Nephron (organoid): Measurements from ENCODE around the gene KRTAP6-1.

Experiments
- H3K27ac Mint-ChIP-seq, 3 experiments: 2 replicates each; pipeline ENCODE4 v1.8.0; 2020; ENCODE audit warnings: mixed read lengths in 3 of 3, mild to moderate bottlenecking in 2 of 3, moderate library complexity in 1 of 3
- H3K27me3 Mint-ChIP-seq: 2 replicates; pipeline ENCODE4 v1.8.0; 2021; ENCODE audit warnings: low read depth, mild to moderate bottlenecking, moderate library complexity, mixed read lengths
- H3K36me3 Mint-ChIP-seq: 2 replicates; pipeline ENCODE4 v1.8.0; 2020; ENCODE audit warnings: low read depth, mixed read lengths
- H3K4me1 Mint-ChIP-seq: 2 replicates; pipeline ENCODE4 v1.8.0; 2020; ENCODE audit warnings: mixed read lengths
- H3K4me3 Mint-ChIP-seq, 3 experiments: 2 replicates each; pipeline ENCODE4 v1.8.0; 2020; ENCODE audit warnings: mild to moderate bottlenecking in 3 of 3, mixed read lengths in 3 of 3, moderate library complexity in 2 of 3
- H3K9me3 Mint-ChIP-seq: 2 replicates; pipeline ENCODE4 v1.8.0; 2020; ENCODE audit warnings: mixed read lengths
- CTCF ChIP-seq, 3 experiments: fragments of 200-600 bp; sonication (generic); IDR thresholded peaks; one replicate each; pipeline ENCODE4 v1.5.0; 2021; ENCODE audit warnings: antibody characterized with exemption in 3 of 3; ENCODE audit not compliant: unreplicated experiment in 3 of 3

The KRTAP6-1 gene

GRCh38 chr21:30592140-30592539 is 21.6 kb downstream of the KRTAP6-1 start, which contains the start of gene KRTAP6-3:
Gene KRTAP6-3 (plus strand): TSS chr21:30592440. CDS start chr21:30592446, 6 bp downstream.
- no peaks in the 10 kb centered on the region for H3K9me3 Mint-ChIP-seq
- no peak within 1 kb of the TSS for H3K27ac Mint-ChIP-seq

GRCh38 chr21:30590297-30590696 is 23.4 kb downstream of the KRTAP6-1 start, which contains the start of gene KRTAP22-2:
Gene KRTAP22-2 (minus strand): TSS chr21:30590397.
- H3K4me3 Mint-ChIP-seq, result no peak within 1 kb of the TSS

More at GRCh38 chr21:30592140-30592539, 21.6 kb downstream of the KRTAP6-1 start, which contains the start of gene KRTAP6-3:
- Mint-ChIP-seq H3K36me3 (no peaks in the 10 kb centered on the region), H3K4me3 (no peak within 1 kb of the TSS), H3K4me1 (no peaks in the 10 kb centered on the region), H3K27me3 (no peaks in the 10 kb centered on the region)
- TF ChIP-seq CTCF (IDR thresholded peaks at IDR 0.05; ENCODE audit: unreplicated experiment in 3 of 3), result no peak

GRCh38 chr21:30582870-30583269 is 30.9 kb downstream of the KRTAP6-1 start:
- Mint-ChIP-seq H3K4me3 (no peak overlapping the region), H3K9me3 (no peaks in the 10 kb centered on the region), H3K27ac (no peak overlapping the region), H3K4me1 (no peaks in the 10 kb centered on the region), H3K36me3 (no peaks in the 10 kb centered on the region), H3K27me3 (no peaks in the 10 kb centered on the region)
- no peak for TF ChIP-seq CTCF (IDR thresholded peaks at IDR 0.05; ENCODE audit: unreplicated experiment in 3 of 3)

More at GRCh38 chr21:30590297-30590696, 23.4 kb downstream of the KRTAP6-1 start, which contains the start of gene KRTAP22-2:
- no peak for TF ChIP-seq CTCF (IDR thresholded peaks at IDR 0.05; ENCODE audit: unreplicated experiment in 3 of 3)
- Mint-ChIP-seq H3K27me3 (no peaks in the 10 kb centered on the region), H3K27ac (no peak within 1 kb of the TSS), H3K36me3 (no peaks in the 10 kb centered on the region), H3K9me3 (no peaks in the 10 kb centered on the region), H3K4me1 (no peaks in the 10 kb centered on the region)

- no peak overlapping the region for H3K4me3 Mint-ChIP-seq
- no peaks in the 10 kb centered on the region for H3K9me3 Mint-ChIP-seq
- no peaks in the 10 kb centered on the region for H3K36me3 Mint-ChIP-seq
- no peaks in the 10 kb centered on the region for H3K27me3 Mint-ChIP-seq
- no peak for TF ChIP-seq CTCF (IDR thresholded peaks at IDR 0.05; ENCODE audit: unreplicated experiment in 3 of 3)
- H3K27ac Mint-ChIP-seq, result no peak overlapping the region
- no peaks in the 10 kb centered on the region for H3K4me1 Mint-ChIP-seq
These were observed 33.6 kb downstream of the KRTAP6-1 start for GRCh38 chr21:30580132-30580531.

GRCh38 chr21:30579346-30579745 is 34.4 kb downstream of the KRTAP6-1 start:
- no peak overlapping the region for H3K27ac Mint-ChIP-seq
- no peaks in the 10 kb centered on the region for H3K36me3 Mint-ChIP-seq
- H3K9me3 Mint-ChIP-seq, result no peaks in the 10 kb centered on the region
- no peak overlapping the region for H3K4me3 Mint-ChIP-seq
- no peaks in the 10 kb centered on the region for H3K4me1 Mint-ChIP-seq
- H3K27me3 Mint-ChIP-seq, result no peaks in the 10 kb centered on the region
- no peak for TF ChIP-seq CTCF (IDR thresholded peaks at IDR 0.05; ENCODE audit: unreplicated experiment in 3 of 3)

- Mint-ChIP-seq H3K4me1 (no peaks in the 10 kb centered on the region), H3K9me3 (no peaks in the 10 kb centered on the region), H3K27me3 (no peaks in the 10 kb centered on the region), H3K4me3 (no peak overlapping the region), H3K36me3 (no peaks in the 10 kb centered on the region), H3K27ac (no peak overlapping the region)
- no peak for TF ChIP-seq CTCF (IDR thresholded peaks at IDR 0.05; ENCODE audit: unreplicated experiment in 3 of 3)
These were observed 36.0 kb downstream of the KRTAP6-1 start for GRCh38 chr21:30577766-30578165.
